Kidney (tissue), 14 donors: Measurements from ENCODE around the gene DCTN4. TPM values are rescaled to one million over a fixed set of nuclear protein-coding genes. Genes with fewer than 3 reads are reported as not detected.

ENCODE experiments used
- DNase-seq, 5 donors: peaks; one replicate each; pipeline ENCODE4 v3.0.0-alpha.2; 2013 to 2020
- FAIRE-seq: peaks from 2 replicates; lab custom pipeline; 2012; peaks lifted over from hg19 to GRCh38; lab: Jason Lieb, UNC
- H3K27ac ChIP-seq, 2 donors: one replicate each; pipeline ENCODE4 v1.7.0; 2013; ENCODE audit warnings: low read depth in 2 of 2, low read length in 2 of 2, inconsistent platforms in 1 of 2
- H3K27me3 ChIP-seq: one replicate; pipeline ENCODE4 v1.7.1; 2013; ENCODE audit warnings: low read length, inconsistent platforms; ENCODE audit not compliant: control insufficient read depth, insufficient read depth
- H3K36me3 ChIP-seq, 3 donors: one replicate each; pipeline versions ENCODE4 v1.7.0 to v1.7.1; 2013; ENCODE audit warnings: low read length in 3 of 3, control low read depth in 1 of 3, inconsistent platforms in 1 of 3; ENCODE audit not compliant: insufficient read depth in 3 of 3, control insufficient read depth in 2 of 3
- H3K4me1 ChIP-seq, 3 donors: one replicate each; pipeline versions ENCODE4 v1.7.0 to v1.7.1; 2013; ENCODE audit warnings: low read length in 3 of 3, inconsistent platforms in 1 of 3, low read depth in 1 of 3; ENCODE audit not compliant: control insufficient read depth in 2 of 3, insufficient read depth in 2 of 3
- H3K4me3 ChIP-seq, 3 donors: one replicate each; pipeline versions ENCODE4 v1.7.0 to v1.8.1; 2013; ENCODE audit warnings: low read length in 3 of 3, control low read depth in 1 of 3, inconsistent platforms in 1 of 3
- H3K9ac ChIP-seq, 3 donors: one replicate each; pipeline versions ENCODE4 v1.7.0 to v1.7.1; 2013; ENCODE audit warnings: low read length in 3 of 3, control low read depth in 1 of 3, inconsistent platforms in 1 of 3
- H3K9me3 ChIP-seq, 3 donors: one replicate each; pipeline versions ENCODE4 v1.7.0 to v1.7.1; 2013; ENCODE audit warnings: low read length in 3 of 3, control low read depth in 1 of 3, inconsistent platforms in 1 of 3; ENCODE audit not compliant: control insufficient read depth in 2 of 3, insufficient read depth in 1 of 3
- intact Hi-C: fragments of 100-400 bp; cut with DNase I; formaldehyde crosslinking; loops from one replicate; pipeline ENCODE4 v1.11.1; 2022
- polyA plus RNA-seq: library from polyadenylated mRNA; stranded (reverse); fragments of 350-450 nt; fragmentation: Illumina TruSeq; extraction: RNeasy Lipid Tissue Mini Kit (QIAGEN cat#74804); gene quantifications from one replicate; pipeline ENCODE4 v1.2.3, GENCODE V29; 2014; ENCODE audit warnings: low read depth, low replicate concordance; ENCODE audit not compliant: insufficient read depth
- total RNA-seq: library from RNA; stranded (reverse); fragmentation: NEBNext Ultra II Directional; extraction: Animal tissue kit (Norgen Biotek cat#: 25700); gene quantifications from one replicate; pipeline ENCODE4 v1.2.1, GENCODE V29; 2021
- TF ChIP-seq, protein P1 (sequence below): IDR thresholded peaks from 3 replicates; pipeline ENCODE4 v1.5.1; 2012; ENCODE audit warnings: mild to moderate bottlenecking, moderate library complexity, borderline replicate concordance; ENCODE audit not compliant: insufficient read depth; ENCODE audit errors: extremely low read depth
- donor health status: control.
- donor health status: control.
- donor health status: control.
- donor health status: control.
- donor health status: control.
- donor health status: DM: yes; HTN: yes; CAD: no.
- donor health status: Normal renal cell carcinoma (clear cell type).

The DCTN4 gene
- total and polyA plus RNA-seq, 2 donors from 2014 or later = 17.5 to 59.1 TPM

DNA sequence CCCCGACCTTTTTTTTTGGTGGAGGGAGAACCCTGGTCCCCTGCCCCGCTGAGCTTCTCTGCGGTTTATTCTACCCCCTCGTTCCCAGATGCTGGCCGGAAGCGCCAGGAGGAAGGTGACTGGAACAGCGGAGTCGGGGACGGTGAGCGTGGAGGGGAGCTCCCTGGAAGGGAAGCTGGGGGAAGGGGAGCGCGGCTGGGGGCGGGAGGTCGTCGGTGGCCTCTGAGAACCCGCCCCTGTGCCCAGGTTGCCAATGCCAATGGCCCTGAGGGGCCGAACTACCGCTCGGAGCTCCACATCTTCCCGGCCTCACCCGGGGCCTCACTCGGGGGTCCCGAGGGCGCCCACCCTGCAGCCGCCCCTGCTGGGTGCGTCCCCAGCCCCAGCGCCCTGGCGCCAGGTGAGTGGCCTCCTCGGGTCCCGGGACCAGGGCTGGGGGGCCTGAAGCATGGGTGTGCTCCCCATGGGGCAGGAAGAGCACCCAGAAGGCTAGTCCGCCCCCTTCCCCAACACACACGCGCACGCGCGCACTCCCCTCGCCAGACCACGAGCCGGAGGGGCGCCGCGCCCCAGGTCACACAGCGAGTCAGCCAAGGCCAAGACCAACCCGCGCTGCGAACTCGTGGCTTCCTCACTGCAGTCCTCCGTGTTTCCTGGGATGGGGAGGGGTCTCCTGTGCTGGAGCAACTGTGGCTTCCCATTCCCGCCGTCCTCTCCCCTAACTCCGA, 87.1 kb downstream of the DCTN4 start:
- Histone ChIP-seq H3K4me1 (peaks cover 0 to 12% (median 0%) of the 10 kb centered on the region in 3 donors), H3K27ac (no peak overlapping the region), H3K4me3 (peak overlapping the region; percentile 47 to 79 (median 56)), H3K9ac (peak overlapping the region in 1 of 3 donors; percentile 53), H3K9me3 (no peaks in the 10 kb centered on the region), H3K36me3 (no peaks in the 10 kb centered on the region), H3K27me3 (no peaks in the 10 kb centered on the region)
- no peak for FAIRE-seq
- TF ChIP-seq, protein P1, sequence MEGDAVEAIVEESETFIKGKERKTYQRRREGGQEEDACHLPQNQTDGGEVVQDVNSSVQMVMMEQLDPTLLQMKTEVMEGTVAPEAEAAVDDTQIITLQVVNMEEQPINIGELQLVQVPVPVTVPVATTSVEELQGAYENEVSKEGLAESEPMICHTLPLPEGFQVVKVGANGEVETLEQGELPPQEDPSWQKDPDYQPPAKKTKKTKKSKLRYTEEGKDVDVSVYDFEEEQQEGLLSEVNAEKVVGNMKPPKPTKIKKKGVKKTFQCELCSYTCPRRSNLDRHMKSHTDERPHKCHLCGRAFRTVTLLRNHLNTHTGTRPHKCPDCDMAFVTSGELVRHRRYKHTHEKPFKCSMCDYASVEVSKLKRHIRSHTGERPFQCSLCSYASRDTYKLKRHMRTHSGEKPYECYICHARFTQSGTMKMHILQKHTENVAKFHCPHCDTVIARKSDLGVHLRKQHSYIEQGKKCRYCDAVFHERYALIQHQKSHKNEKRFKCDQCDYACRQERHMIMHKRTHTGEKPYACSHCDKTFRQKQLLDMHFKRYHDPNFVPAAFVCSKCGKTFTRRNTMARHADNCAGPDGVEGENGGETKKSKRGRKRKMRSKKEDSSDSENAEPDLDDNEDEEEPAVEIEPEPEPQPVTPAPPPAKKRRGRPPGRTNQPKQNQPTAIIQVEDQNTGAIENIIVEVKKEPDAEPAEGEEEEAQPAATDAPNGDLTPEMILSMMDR = no peak
- peak in 3 of 5 donors; percentile 42 to 63 (median 57) for DNase-seq
- intact Hi-C loops = no loop called here

DNA sequence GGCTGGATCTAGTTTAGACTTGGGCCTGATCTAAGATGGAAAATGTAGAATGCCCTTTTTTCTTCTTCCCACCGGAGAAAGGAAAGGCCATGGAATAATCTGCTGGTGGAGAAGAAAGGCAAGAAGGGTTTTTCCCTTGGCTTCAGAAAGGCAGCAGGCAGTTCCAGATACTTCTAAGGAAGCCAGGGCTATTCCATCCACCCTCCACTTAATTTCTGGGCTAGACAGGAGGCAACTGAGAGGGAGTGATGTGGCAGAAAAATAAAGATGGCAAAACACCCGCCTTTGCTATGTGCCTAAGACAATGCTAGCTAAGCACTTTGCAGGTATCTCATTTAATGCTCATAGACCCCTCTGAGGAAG, 87.9 kb downstream of the DCTN4 start:
- intact Hi-C loops = no loop called here
- TF ChIP-seq, protein P1 = no peak
- DNase-seq (no peak), FAIRE-seq (no peak)
- H3K36me3 ChIP-seq = no peaks in the 10 kb centered on the region
- H3K9me3 ChIP-seq = no peaks in the 10 kb centered on the region
- no peaks in the 10 kb centered on the region for H3K27me3 ChIP-seq
- peaks cover 0 to 12% (median 0%) of the 10 kb centered on the region in 3 donors for H3K4me1 ChIP-seq
- no peak overlapping the region for H3K9ac ChIP-seq
- H3K4me3 ChIP-seq = peak overlapping the region in 1 of 3 donors; percentile 47
- no peak overlapping the region for H3K27ac ChIP-seq

DNA sequence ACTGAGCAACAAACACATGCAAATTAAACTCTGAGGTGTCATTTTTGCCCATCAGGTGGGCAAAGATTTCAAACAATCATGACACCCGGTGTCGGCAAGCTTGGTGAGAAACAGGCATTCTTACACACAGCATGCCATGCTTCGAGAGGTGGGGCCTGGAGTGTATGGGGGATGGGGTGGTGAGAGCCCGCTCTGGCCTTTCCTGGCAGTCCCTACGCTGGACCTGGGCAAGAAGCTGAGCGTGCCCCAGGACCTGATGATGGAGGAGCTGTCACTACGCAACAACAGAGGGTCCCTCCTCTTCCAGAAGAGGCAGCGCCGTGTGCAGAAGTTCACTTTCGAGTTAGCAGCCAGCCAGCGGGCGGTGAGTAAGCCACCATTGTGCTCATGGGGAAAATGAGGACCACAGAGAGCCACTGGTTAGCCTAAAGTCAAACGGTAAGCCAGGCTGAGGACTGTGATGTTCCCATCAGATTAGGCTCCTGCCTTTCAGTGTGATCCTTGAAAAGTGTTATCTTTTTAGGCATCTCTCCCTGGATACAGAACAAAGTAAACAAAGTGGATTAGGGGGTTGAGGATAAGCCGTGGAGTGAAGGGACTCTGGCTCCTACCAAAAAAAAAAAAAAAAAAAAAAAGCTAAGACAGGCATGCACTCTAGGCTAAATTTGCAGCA, 88.4 kb downstream of the DCTN4 start:
- Histone ChIP-seq H3K36me3 (no peaks in the 10 kb centered on the region), H3K27me3 (no peaks in the 10 kb centered on the region), H3K4me3 (no peak overlapping the region), H3K27ac (no peak overlapping the region), H3K9me3 (no peaks in the 10 kb centered on the region), H3K4me1 (peaks cover 0 to 12% (median 0%) of the 10 kb centered on the region in 3 donors), H3K9ac (no peak overlapping the region)
- DNase-seq (no peak), FAIRE-seq (no peak)
- TF ChIP-seq, protein P1 = no peak
- intact Hi-C loops = no loop called here
